Measurements from ENCODE around the gene DNAJC4. TPM values are rescaled to one million over a fixed set of nuclear protein-coding genes. Genes with fewer than 3 reads are reported as not detected.
A peak's percentile ranks its signal among the peaks of the same experiment; 100 is the strongest.

DNAJC4 gene
- total RNA-seq, 1 experiment from 2014 or later = 19.5 TPM

DNA sequence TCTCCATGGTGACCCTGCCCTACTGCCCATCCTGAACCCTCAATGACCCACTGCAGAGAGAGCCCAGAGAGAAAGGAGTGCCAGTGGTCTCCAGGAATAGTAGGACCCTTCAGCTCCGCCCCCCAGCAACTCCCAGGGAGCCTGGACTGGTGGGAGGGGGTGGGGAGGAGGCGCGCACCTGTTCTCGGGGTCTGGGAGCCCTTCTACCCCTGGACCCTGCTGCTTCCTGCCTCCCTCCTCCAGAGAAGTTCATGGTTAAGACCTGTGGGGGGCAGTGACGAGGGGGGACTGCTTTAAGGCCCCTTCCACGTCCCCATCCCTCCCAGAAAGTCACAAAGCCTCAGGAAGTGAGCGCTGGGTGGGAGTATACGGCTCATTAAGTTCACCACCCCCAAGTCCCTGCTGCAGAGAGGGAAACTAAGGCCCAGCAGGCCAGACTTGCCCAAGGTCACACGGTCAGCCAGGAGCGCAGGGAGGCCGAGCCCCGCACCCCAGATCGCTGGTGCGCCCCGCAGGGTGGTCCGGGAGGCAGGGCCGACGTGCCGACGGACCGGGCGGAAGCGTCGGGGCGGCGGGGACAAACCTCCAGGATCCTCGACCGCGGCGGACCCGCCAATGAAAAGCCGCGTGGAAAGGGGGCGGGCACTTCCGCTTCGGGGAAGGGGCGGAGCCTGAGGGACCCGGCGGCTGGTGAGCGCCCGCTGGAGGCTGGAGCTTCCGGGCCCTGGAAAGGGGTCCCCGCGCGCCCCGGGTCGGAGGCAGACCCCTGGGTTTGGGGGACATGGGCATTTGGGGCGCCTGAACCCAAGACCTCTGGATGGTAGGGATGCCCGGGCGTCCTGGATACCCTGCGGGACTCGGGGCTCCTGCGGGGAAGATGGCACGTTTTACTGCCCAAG lies 4.5 kb upstream of the DNAJC4 start, which contains the start of the genes NUDT22 and TRPT1:
TSS of gene NUDT22 (plus strand) at position 667 of the 899 bp plus-strand sequence. CDS start 379 bp downstream, outside the sequence.
TSS of gene TRPT1 (minus strand) at position 579 of the 899 bp plus-strand sequence. CDS start at position 253, 326 bp downstream.
- Mint-ChIP-seq H3K4me3 (ENCODE audit: unreplicated experiment) (peak within 1 kb of the TSS; percentile 80), H3K27me3 (ENCODE audit: insufficient read depth, unreplicated experiment) (no peaks in the 10 kb centered on the region), H3K9me3 (ENCODE audit: unreplicated experiment) (no peaks in the 10 kb centered on the region), H3K27ac (ENCODE audit: low read depth, unreplicated experiment) (peak within 1 kb of the TSS; percentile 80), H3K4me1 (ENCODE audit: insufficient read depth, unreplicated experiment) (peaks cover 8% of the 10 kb centered on the region), H3K36me3 (ENCODE audit: insufficient read depth, unreplicated experiment) (peaks cover 6% of the 10 kb centered on the region)
- TSS peak; percentile 46 for BruUV-seq (replicated peaks)
- TF ChIP-seq CTCF (IDR thresholded peaks at IDR 0.05; ENCODE audit: unreplicated experiment) = peak; percentile 31
- ChIA-PET POLR2A (interaction anchor here (0.9 to 11.9 kb wide), 23 partner anchors 9 to 1499 kb away, joined by 3 to 122 read pairs (median 4); partner anchors contain the start of genes BAD, ESRRA, FKBP2 and HNRNPUL2), CTCF (interaction anchor here (0.8 to 4.7 kb wide), 6 partner anchors 9 to 77 kb away, joined by 3 to 22 read pairs (median 4); no protein-coding TSS in a partner anchor)
- DNase-seq (ENCODE audit: unreplicated experiment) = peak; percentile 79
- intact Hi-C loops (cut with micrococcal nuclease) = loop anchor here (2.0 kb wide), 1 partner anchor 39 kb away; the partner anchor contains the start of gene STIP1

GRCh38 chr11:64226507-64227051 lies 3.8 kb upstream of the DNAJC4 start:
- BruUV-seq (replicated peaks) = TSS peak; percentile 63
- Mint-ChIP-seq H3K36me3 (ENCODE audit: insufficient read depth, unreplicated experiment) (peaks cover 6% of the 10 kb centered on the region), H3K4me1 (ENCODE audit: insufficient read depth, unreplicated experiment) (peaks cover 8% of the 10 kb centered on the region), H3K27me3 (ENCODE audit: insufficient read depth, unreplicated experiment) (no peaks in the 10 kb centered on the region), H3K4me3 (ENCODE audit: unreplicated experiment) (peak overlapping the region; percentile 80), H3K27ac (ENCODE audit: low read depth, unreplicated experiment) (peak overlapping the region; percentile 80), H3K9me3 (ENCODE audit: unreplicated experiment) (no peaks in the 10 kb centered on the region)
- ChIA-PET POLR2A (interaction anchor here (0.9 to 11.9 kb wide), 20 partner anchors 9 to 1499 kb away, joined by 3 to 122 read pairs (median 4); partner anchors contain the start of genes BAD, ESRRA, FKBP2 and HNRNPUL2), CTCF (interaction anchor here (0.8 to 4.7 kb wide), 8 partner anchors 15 to 105 kb away, joined by 3 to 22 read pairs (median 4); partner anchors contain the start of genes CATSPERZ and STIP1)
- DNase-seq (ENCODE audit: unreplicated experiment) = no peak
- intact Hi-C loops (cut with micrococcal nuclease) = loop anchor here (2.0 kb wide), 1 partner anchor 40 kb away; the partner anchor contains the start of gene STIP1
- no peak for TF ChIP-seq CTCF (IDR thresholded peaks at IDR 0.05; ENCODE audit: unreplicated experiment)

DNA sequence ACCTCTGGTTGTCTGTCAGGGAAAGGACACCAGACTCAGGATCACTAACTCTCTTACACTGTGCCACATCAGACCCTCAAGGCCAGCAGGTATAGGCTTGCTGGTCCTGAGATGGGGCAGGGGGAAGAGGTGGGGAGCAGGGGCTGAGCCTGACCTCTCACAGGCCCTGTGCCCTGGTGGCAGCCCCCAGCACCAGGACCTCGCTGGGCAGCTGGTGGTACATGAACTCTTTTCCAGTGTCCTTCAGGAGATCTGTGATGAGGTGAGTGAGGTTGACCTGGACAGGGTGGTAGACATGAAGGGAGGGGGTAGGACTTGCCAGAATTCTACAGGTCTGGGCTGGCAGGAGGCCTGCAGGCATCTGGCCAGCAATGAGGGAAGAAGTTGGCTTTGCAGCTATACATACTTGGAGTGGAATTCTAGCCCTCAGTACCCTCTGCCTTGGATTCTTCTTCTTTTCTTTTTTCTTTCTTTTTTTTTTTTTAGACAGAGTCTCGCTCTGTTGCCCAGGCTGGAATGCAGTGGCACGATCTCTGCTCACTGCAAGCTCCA lies 2.9 kb upstream of the DNAJC4 start:
- no peaks in the 10 kb centered on the region for H3K27me3 Mint-ChIP-seq (ENCODE audit: insufficient read depth, unreplicated experiment)
- CTCF ChIA-PET = interaction anchor here (0.8 to 4.7 kb wide), 7 partner anchors 23 to 106 kb away, joined by 3 to 22 read pairs (median 5); partner anchors contain the start of genes CATSPERZ and STIP1
- H3K4me3 Mint-ChIP-seq (ENCODE audit: unreplicated experiment) = peak overlapping the region; percentile 80
- peaks cover 6% of the 10 kb centered on the region for H3K36me3 Mint-ChIP-seq (ENCODE audit: insufficient read depth, unreplicated experiment)
- peak; percentile 64 for DNase-seq (ENCODE audit: unreplicated experiment)
- H3K9me3 Mint-ChIP-seq (ENCODE audit: unreplicated experiment) = no peaks in the 10 kb centered on the region
- POLR2A ChIA-PET = interaction anchor here (0.5 to 11.9 kb wide), 9 partner anchors 13 to 1559 kb away, joined by 3 to 122 read pairs (median 12); partner anchors contain the start of genes FKBP2, HNRNPUL2, PPP1R14B and STIP1
- intact Hi-C loops (cut with micrococcal nuclease) = loop anchor here (2.0 kb wide), 1 partner anchor 41 kb away; the partner anchor contains the start of gene STIP1
- H3K27ac Mint-ChIP-seq (ENCODE audit: low read depth, unreplicated experiment) = peak overlapping the region; percentile 80
- peaks cover 17% of the 10 kb centered on the region for H3K4me1 Mint-ChIP-seq (ENCODE audit: insufficient read depth, unreplicated experiment)
- BruUV-seq (replicated peaks) = no TSS peak
- TF ChIP-seq CTCF (IDR thresholded peaks at IDR 0.05; ENCODE audit: unreplicated experiment) = no peak
